HG02571 (cell line): ENCODE data around the gene MEP1A.

ENCODE experiments used
- ATAC-seq: cut with Tn5 transposase; IDR thresholded peaks from one replicate; pipeline ENCODE4 v1.9.1; 2021; ENCODE audit warnings: mild to moderate bottlenecking, moderate library complexity; ENCODE audit not compliant: unreplicated experiment

MEP1A gene

DNA sequence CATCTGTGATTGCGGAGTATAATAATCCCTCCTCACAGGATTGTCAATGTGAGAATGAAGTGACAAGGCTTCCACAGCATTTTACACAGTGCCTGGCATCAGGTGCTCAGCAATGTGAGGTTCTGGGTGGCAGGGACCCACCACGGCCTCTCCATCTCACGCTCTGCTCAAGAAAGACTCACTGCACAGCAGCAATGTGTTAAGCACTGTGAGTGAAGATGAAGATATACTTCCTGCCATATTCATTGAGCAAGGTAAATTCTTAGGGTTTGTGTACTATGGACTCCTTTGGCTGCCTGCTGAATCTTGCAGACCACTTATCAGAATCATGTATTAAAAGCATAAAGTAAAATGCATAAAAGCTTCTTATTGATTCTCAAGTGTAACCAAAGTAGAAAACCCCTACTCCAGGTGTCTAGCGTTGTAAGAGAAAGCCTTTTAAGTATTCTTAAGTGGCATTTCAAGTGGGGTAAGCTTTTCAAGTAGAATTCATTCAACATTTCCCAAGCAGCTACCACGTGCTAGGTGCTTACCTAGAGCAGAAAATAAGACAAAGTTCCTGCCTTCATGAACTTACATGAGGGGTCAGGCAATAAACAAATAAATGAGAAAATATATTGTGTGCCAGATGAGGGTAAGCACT lies 17.0 kb upstream of the MEP1A start:
- ATAC-seq = no peak

DNA sequence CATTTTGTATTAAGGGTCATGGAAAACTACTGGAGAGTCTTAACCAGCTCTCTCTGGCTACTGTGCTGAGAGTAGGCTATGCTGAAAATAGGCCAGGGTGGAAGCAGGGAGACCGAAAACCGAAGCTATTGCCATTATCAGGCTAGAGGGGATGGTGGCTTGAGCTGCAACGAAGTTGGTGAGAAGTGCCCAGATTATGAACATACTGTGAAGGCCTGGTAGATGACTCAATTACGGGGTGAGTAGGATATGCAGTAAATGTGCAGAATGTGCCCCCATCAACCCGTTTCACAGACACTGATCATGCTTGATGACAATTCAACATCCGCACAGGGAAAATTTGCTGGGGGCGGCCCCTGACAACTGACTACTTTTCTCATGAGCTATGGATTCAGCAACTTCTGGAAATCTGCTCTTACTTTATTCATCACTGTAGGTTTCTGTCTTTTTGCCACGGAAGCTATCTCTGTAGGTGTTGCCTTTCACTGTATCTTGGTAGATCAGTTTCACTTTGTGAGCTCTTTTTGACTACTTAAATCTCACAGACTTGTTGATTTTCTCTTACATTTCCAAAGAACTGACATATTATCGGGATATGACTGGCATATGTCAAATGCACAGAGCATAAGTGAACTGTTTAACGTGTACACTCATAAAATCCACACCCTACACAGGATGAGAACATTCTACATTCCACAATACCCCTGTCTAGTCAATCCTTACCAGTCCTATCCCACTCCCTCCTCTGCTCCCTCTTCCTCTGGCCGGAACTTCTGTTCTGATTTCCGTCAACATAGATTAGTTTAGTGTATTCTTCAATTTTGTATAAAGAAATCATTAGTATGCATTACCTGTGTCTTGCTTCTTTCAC lies 15.5 kb upstream of the MEP1A start:
- ATAC-seq = no peak

DNA sequence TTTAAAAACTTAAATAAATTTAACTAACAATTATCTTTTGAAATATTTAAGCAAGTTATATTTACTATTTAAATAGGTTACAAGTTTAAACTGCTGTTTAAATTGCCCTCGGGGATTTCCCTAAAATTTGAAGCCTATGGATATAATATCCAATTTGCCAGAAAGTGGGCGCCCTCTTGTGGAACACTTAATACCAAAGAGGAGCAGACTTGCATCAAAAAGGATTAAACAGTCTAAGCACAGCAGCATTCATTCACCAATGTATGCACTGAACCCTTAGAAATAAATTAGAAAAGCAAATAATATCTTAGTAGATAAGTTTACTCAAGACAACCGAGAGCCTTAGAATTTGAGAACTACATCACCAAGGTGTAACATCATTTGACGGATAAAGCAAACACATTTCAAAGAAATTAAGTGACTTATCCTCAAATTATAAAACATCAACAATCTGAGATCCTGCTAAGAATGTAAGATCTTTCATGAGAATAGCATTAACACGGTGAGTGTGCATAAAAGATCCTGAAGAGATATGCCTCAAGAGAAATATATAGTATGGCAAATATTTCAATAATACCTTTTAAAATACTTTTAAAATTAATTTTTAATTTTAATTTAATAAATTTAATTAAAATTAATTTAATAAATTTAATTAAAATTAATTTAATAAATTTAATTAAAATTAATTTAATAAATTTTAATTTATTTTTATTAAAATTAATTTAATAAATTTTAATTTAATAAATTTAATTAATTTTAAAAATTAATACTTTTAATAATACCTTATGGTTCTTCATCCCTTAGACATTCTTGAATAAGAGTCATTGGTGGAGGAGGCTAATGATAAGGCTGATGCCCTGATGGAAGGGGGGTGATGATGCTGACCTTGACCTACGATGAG lies 11.5 kb upstream of the MEP1A start:
- ATAC-seq = no peak

DNA sequence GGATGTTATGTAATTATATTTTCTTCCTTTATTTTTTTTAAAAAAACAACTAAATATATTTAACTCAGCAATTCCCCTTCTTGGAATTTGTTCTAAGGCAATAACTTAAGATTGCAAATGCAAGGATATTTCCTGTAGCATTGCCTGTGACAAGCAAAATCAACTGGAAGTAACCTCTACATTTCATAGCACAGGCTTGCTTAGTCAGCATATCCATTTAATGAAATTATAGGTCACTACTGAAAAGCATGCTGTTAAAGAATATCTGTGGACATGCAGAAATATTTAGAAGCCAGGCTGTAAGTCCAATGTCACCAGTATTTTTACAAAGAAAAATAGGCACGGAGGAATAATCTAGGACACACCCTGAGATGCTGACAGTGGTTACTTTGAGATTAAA lies 8.7 kb upstream of the MEP1A start:
- ATAC-seq = no peak

DNA sequence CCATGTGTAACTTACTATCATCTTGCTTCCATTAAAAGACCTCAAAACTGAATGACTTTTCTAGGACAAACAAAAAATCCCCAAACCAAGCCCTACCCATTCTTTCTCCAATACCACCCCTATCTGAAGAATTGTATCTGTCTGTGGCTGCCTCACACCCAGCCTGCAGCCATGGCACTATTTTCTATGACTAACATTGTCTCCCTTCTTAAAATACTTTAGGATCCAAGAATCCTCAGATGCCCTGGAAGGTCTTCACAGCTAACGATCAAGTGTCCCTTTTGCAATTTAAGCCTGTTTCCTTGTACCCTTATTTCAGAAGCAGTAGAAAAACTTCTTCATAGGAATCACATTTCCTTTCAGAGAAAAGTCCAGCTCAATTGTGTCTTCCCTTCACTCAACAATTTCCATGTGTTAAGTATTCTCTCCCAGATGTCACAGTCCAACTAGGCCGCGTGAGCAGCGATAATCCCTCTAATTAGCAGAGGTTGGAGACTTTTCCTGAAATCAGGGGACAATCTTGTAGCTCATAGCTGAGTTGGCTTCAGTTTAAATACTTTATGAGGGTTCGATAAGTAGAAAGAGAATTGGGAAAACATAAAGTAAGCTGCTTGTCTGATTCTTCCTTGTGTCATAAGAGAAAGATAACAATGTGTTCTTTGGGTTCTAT lies 5.2 kb upstream of the MEP1A start:
- no peak for ATAC-seq

DNA sequence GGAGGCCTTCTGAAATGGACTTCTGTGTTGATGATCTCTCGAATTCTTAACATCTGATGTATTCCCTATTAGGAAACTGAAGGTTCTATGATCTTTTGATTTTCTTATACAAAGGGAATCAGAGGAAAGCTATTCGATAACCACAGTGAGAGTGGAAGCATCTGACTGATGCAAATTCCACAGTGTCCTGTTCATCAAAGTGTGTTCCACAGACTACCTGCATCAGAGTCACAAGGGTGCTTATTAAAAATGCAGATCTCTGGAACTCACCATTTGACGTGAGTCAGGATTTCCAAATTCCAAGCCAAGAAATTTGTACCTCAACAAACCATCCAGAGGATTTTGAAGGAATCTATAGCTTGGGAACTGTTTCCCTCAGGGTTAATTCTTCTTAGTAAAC lies 4.4 kb upstream of the MEP1A start:
- no peak for ATAC-seq

DNA sequence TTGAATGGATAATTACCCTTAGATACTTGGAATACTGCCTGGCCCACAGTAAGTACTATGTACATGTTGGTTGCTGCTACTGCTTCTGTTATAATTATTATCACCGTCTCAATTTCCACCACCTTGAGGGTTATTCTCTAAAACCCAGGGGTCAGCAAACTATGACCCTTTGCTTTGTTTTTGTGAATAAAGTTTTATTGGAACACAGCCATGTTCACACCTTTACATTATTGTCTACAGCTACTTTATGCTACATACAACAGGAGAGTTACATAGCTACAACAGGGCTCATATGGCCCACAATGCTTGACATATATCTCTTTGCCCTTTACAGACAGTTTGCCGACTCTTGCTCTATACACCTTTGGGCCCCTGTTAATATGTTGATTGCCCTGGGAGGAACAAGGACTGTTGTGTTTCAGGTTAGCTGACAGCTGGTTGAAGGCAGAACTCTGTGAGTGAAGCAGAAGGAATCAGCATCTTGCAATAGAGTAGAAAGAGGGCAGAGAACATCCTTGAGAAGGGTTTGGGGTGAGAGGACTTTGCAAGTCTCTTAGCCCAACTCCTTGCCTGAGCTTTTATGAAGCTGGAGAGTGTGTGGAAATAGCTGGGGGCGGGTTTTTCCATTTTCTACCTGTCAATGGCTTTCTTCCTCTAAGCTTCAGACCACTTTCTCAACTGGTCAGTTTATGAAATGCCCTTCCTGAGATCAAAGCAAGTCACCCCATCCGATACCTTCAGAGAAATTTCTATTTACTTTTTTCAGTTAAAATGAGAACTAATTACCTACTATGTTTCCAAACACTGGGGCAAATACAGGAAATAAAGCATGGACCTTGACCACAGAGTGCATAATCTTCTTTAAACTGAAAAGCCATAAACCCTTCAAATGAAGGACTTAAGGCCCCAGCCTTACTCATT lies 3.5 kb upstream of the MEP1A start:
- no peak for ATAC-seq

DNA sequence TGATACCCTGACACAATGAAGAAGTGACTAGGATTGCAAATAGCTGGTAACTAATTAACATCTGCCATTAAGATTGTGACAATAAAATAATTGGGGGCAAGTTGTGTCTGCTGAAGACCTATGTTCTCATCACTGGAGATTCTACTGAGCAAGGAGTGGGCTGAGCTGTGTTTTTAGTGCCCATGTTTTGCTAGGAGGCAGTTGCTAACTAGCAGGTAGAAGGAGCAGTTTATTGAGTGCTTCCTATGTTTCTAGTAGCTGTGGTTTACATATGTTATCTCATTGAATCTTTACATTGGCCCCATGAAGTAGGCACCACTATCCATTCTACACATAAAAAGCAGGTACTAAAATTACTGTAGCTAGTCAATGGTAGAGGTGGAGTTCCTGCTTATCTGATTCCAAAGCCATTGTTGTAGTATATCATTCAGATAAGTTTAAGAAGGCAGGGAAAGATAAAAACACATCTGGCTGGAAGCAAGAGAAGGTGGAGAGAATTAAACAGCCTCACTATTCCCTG lies 2.8 kb upstream of the MEP1A start:
- ATAC-seq = no peak

DNA sequence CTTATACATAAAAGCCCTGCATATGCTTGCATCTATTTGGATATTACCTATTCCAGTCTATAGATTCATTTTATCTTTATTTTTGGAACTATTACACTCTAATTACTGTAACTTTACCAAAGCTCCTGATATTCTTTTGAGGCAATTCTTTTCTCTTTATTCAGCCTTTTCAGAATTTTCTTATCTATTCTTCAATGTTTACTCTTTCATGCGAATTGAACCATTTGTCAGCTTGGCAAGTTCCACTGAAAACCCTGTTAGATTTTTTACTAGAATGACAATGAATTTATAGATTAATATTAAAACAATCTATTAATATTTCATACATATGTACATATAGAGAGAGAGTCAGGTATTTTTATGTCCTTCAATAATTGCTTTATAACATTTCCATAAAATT lies 554 bp upstream of the MEP1A start:
- ATAC-seq = no peak

DNA sequence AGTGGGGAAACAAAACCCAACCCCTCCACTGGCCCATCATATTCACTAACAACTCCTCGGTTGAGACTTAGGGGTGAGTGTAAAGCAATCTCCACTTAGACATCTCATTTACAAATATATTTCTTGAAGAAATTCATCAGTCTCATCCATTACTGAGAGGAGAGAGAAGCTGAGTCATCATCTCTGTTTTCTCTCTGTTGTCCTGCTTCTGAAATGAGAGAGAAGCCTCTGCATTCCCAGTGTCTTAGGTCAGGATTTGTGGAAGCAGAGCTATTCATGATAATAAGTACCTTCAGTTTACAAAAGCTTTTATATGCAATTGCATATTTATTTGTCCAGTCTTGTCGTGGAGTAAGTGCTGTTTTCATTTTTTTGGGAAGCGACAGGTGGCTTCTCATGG lies 879 bp downstream of the MEP1A start:
- ATAC-seq = no peak

DNA sequence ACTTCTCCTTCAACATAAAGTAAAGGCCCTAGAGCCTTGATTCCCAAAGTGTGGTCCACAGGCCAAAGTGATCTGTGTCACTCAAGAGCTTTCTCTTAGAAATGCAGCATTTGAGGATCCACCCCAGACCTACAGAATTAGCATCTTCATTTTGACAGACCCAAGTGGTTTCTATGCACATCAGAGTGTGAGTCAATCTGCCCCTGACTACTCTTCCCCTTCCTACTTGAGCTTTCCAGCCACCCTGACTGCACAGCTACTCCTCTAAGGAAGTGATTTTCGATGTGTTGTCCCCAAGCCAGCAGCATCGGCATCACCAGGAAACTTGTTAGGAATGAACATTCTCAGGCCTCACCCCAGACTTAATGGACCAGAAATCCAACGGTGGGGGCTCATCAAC lies 2.6 kb downstream of the MEP1A start:
- ATAC-seq = no peak

DNA sequence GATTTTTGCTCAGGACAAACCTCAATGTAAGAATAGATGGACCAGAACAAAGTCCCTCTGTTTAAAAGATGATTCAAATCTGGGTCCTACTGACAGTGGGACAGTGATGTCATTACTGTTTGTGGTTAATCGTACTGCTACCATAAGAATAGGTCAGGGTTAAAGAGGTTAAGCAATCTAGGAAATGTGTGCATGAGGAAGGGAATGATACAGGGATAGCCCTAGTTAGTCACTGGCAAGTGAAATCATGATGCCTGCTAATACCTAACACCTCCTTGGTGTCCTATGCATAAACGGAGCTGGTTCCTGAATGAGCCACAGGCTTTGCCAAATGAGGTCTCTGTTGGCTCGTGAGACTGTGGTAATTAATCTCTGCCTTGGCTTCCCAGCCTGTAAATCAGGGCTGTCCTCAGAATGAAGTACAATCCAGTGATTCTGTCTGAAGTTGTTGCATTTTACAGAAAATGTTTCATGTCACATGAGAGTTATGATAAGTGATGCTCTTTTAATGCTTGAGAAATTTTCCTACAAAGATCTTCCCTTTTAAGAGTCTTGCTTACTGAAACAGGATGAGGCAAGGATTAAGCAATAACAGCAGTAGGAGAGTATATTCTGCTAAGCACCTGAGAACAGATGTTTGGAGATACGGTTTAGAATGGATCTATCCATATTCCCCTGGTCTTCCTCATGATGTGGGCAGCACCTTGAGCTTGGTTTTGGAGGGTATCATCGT lies 3.8 kb downstream of the MEP1A start:
- no peak for ATAC-seq

DNA sequence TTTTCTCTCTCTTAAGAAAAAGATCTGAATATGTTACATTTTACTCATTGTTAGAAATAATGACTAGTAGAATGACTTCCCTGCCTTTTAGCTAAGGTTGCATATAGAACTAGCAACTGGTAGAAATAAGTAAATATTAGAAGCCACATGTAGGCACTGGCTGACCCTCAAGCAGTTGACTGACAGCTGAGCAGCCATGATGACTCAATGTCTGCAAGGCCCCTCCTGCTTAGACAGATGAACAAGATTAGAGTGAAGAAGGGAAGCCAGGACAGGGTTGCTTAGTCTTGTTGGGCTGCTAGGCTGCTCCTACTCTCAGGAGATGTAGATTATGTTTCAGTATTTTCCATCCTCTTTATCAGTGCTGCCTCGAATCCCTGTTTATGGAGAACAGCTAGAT lies 6.5 kb downstream of the MEP1A start:
- ATAC-seq = no peak

DNA sequence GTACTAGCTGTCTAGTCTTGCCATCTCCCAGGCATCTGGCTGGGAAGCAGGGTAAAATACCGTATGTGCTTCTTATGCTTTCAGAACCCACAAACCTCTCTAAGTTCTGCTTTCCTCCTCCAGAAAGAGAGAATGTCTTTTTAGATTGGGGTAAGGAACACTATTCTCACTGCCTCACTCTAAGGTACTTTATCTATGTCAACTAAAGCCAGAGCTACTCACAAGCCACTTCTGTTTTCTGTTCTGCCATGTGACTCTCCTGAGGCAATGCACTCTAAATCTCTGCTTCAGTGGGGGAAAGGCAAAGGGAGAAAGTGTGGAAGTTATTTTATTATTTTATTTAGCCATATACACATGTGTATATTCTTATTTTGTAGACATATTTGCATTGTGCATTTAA lies 15.6 kb downstream of the MEP1A start:
- no peak for ATAC-seq

DNA sequence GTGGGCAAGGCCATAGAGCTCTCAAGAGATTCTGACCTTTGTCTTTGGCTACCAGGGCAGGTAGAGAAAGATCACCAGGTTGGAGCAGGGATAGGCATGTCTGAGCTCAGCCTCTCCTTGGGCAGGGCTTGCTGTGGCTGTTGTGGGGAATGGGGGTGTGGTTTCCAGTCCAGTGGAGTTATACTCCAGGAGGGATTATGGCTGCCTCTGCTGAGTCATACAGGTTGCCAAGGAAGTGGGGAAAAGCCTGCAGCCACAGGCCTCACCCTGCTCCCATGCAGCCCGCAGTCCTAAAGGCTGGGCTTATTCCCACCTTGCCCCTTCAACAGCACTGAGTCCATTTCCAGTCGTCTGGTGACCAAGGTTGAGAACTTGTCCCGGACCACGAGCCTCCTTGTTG lies 21.9 kb downstream of the MEP1A start:
- no peak for ATAC-seq

DNA sequence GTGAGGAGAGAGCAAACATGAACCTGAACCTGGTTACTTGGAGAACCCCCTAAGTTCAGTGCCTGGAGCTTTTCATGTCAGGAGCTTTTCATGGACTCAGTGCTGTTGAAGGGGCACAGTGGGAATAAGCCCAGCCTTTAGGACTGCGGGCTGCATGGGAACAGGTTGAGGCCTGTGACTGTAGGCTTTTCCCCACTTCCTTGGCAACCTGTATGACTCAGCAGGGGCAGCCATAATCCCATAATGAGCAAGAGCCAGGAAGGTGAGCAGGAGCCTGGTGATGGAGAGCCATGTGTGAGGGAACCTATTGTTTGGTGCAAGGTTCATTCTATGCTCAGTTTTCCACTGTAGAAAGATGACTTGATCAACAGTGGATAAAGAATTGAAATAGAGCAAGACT lies 23.4 kb downstream of the MEP1A start:
- ATAC-seq = no peak

DNA sequence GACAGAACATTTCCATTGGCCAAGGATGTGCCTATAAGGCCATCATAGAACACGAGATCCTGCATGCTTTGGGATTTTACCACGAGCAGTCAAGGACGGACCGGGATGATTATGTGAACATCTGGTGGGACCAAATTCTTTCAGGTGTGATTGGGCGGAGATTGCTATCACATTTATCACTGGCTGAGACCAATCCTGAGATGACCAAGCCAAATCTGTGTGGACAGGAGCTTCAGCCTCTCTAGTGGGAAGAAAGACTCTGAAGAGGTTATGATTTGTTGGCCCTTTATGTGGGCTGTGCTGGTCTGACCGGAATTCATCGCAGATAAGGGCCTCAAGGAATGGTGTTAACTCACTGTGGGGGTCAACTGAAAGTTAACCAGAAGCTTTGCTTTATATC lies 26.4 kb downstream of the MEP1A start:
- no peak for ATAC-seq

DNA sequence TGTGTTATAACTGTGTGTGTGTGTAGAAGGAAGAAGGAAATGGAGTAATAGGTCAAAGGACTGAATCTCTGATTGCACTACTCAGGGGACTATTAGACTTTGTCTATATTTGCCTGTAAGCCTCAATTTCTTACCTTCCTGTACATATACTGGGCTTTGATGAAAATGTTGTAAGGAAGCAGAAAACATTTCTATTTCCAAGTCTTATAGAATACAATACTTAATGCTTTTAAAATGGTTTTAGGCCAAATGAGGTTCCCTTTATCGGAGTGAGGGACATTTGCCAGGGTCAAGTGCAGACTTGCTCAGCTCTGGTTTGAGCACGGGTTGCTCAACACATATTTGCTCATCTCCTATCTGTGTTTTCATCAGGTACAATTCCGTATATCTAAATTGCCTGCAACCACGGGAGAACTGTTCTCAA lies 28.3 kb downstream of the MEP1A start:
- ATAC-seq = no peak

DNA sequence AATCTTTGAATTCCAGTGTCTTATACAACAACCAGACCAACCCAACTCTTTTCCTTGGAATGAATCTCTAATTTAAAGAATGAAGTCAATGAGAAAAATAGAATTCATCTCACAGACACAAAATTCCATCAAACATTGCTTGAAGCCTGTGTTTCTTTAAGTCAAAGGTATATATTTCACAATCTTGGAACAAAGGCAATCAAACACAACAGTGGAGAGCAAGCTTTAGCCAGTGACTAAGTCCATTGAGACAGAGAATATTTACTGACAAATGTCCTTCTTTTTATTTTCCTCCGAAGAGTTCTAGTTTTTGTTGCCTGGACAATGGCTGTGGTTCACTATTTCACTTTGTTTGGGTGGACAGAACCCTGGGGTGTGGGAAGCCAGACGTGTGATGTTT lies 35.8 kb downstream of the MEP1A start:
- ATAC-seq = no peak
